ENCODE data around the gene TMC1.

DNA sequence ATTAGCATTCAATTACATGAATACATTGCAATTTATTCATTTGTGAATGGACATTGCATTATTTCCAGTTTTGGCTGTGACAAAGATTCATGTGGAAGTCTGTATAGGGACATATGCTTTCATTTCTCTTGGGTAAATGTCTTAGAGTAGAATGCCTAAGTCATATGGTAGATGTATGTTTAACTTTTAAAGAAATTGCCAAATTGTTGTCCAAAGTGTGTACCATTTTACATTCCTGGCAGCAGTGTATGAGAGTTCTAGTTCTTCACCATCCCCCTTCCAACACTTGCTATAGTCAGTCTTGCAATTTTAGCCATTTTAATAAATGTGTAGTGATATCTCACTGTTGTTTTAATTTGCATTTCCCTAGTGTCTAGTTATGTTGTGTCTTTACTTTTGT lies 122.2 kb downstream of the TMC1 start:
- no peak for TF ChIP-seq POLR2A (IDR thresholded peaks at IDR 0.05)
- TF ChIP-seq, protein P1, sequence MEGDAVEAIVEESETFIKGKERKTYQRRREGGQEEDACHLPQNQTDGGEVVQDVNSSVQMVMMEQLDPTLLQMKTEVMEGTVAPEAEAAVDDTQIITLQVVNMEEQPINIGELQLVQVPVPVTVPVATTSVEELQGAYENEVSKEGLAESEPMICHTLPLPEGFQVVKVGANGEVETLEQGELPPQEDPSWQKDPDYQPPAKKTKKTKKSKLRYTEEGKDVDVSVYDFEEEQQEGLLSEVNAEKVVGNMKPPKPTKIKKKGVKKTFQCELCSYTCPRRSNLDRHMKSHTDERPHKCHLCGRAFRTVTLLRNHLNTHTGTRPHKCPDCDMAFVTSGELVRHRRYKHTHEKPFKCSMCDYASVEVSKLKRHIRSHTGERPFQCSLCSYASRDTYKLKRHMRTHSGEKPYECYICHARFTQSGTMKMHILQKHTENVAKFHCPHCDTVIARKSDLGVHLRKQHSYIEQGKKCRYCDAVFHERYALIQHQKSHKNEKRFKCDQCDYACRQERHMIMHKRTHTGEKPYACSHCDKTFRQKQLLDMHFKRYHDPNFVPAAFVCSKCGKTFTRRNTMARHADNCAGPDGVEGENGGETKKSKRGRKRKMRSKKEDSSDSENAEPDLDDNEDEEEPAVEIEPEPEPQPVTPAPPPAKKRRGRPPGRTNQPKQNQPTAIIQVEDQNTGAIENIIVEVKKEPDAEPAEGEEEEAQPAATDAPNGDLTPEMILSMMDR (IDR thresholded peaks at IDR 0.05): no peak
